OCI-LY1 (cell line): ENCODE results near the gene AGAP1.

Experiments
- H2AFZ ChIP-seq: fragments of 200-600 bp; sonication (generic), shearing (Covaris generic); 2 replicates; pipeline ENCODE4 v1.6.0; 2014; ENCODE audit warnings: antibody characterized with exemption, mild to moderate bottlenecking, low read length
- H3F3A ChIP-seq: fragments of 200-600 bp; sonication (generic), shearing (Covaris generic); 2 replicates; pipeline ENCODE4 v1.6.0; 2014; ENCODE audit warnings: mild to moderate bottlenecking, antibody characterized with exemption, low read length, moderate library complexity; ENCODE audit not compliant: insufficient read depth
- H3K27ac ChIP-seq: fragments of 200-600 bp; sonication (generic); 2 replicates; pipeline ENCODE4 v1.5.1; 2014; ENCODE audit warnings: low read length, mixed run types, mild to moderate bottlenecking, low read depth; ENCODE audit not compliant: poor library complexity, severe bottlenecking
- H3K27me3 ChIP-seq: fragments of 200-600 bp; sonication (generic); 2 replicates; pipeline ENCODE4 v1.6.0; 2014; ENCODE audit warnings: antibody characterized with exemption, mild to moderate bottlenecking, low read length, moderate library complexity; ENCODE audit not compliant: insufficient read depth
- H3K36me3 ChIP-seq: fragments of 200-600 bp; sonication (generic); 2 replicates; pipeline ENCODE4 v1.6.1; 2014; ENCODE audit warnings: mild to moderate bottlenecking, antibody characterized with exemption, low read length, moderate library complexity, mixed read lengths; ENCODE audit not compliant: insufficient read depth
- H3K4me1 ChIP-seq: fragments of 200-600 bp; sonication (generic); 2 replicates; pipeline ENCODE4 v1.5.1; 2014; ENCODE audit warnings: mild to moderate bottlenecking, low read length, moderate library complexity; ENCODE audit not compliant: insufficient read depth, severe bottlenecking
- H3K4me2 ChIP-seq: fragments of 200-600 bp; sonication (generic), shearing (Covaris generic); 2 replicates; pipeline ENCODE4 v1.6.1; 2014; ENCODE audit warnings: low read length
- H3K4me3 ChIP-seq: fragments of 200-600 bp; sonication (generic); 2 replicates; pipeline ENCODE4 v1.5.1; 2014; ENCODE audit warnings: low read length, low read depth, mild to moderate bottlenecking, mixed read lengths; ENCODE audit not compliant: poor library complexity, severe bottlenecking
- H3K79me2 ChIP-seq: fragments of 200-600 bp; shearing (Covaris generic); 2 replicates; pipeline ENCODE4 v1.6.1; 2016; ENCODE audit warnings: mixed run types, low read length, mixed read lengths; ENCODE audit not compliant: insufficient read depth
- H3K9ac ChIP-seq: fragments of 200-600 bp; sonication (generic), shearing (Covaris generic); 2 replicates; pipeline ENCODE4 v1.6.1; 2014; ENCODE audit warnings: mild to moderate bottlenecking, low read length, mixed read lengths
- H3K9me2 ChIP-seq: fragments of 200-600 bp; sonication (generic), shearing (Covaris generic); 2 replicates; pipeline ENCODE4 v1.6.1; 2014; ENCODE audit warnings: low read depth, mild to moderate bottlenecking, low read length, mixed read lengths
- H3K9me3 ChIP-seq: fragments of 200-600 bp; shearing (Covaris generic); 2 replicates; pipeline ENCODE4 v1.6.1; 2014; ENCODE audit warnings: low read length, mixed read lengths
- H4K20me1 ChIP-seq: fragments of 200-600 bp; sonication (generic), shearing (Covaris generic); 2 replicates; pipeline ENCODE4 v1.6.0; 2016; ENCODE audit warnings: mild to moderate bottlenecking, low read length; ENCODE audit not compliant: insufficient read depth
- EZH2 ChIP-seq: fragments of 200-600 bp; sonication (generic), shearing (Covaris generic); IDR thresholded peaks from 2 replicates; pipeline ENCODE4 v1.8.0; 2017; ENCODE audit warnings: borderline replicate concordance, mixed run types, mild to moderate bottlenecking, antibody characterized with exemption, low read length, moderate library complexity, mixed read lengths
- TF ChIP-seq, protein P1 (sequence below): fragments of 200-600 bp; sonication (generic), shearing (Covaris generic); IDR thresholded peaks from 2 replicates; pipeline ENCODE4 v1.5.1; 2017; ENCODE audit warnings: mild to moderate bottlenecking, antibody characterized with exemption, low read length, moderate library complexity, mixed read lengths

The AGAP1 gene

DNA sequence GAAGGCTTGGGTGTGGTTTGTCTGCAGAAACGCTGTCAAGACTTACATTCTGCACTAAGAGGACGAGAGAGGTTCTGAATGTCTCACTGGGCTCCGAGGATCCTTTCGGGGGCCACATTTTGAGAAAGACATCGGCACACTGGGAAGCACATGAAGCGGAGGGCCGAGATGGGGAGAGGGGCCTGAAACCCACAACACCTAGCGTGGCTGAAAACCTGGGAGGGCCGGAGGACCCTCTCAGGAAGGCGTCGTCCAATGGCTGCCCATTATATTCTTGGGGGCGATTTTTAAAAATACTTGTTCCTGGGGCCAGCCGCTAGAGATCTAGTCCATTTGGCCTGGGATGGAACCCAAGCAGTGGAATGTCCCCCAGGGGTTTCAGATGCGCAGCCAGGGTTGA, 444.8 kb downstream of the AGAP1 start:
- Histone ChIP-seq H3K9me2 (no peaks in the 10 kb centered on the region), H3K36me3 (no peaks in the 10 kb centered on the region)

DNA sequence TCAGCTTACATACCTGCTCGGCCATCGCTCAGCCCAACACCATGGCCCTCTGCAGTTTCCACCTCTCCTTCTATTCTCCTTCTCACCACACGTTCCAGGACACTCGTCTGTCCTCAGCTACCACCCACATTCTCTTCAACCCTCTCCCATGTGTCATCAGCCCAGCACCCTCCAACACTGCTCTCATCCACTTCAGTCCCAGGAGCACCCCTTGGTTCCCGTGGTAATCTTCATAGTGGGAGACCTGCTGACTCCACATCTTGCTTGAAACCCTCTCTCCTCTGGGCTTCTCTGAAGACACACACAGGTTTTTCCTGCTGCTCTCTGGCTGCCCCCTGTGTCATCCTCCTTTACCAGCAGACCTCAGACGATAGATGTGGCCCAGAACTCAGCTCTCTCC, 445.6 kb downstream of the AGAP1 start:
- Histone ChIP-seq H3K27ac (no peak overlapping the region), H3K4me2 (no peak overlapping the region), H3F3A (no peaks in the 10 kb centered on the region), H4K20me1 (no peaks in the 10 kb centered on the region), H3K9me3 (no peaks in the 10 kb centered on the region), H3K4me3 (no peak overlapping the region), H3K4me1 (no peaks in the 10 kb centered on the region), H3K9ac (no peak overlapping the region), H2AFZ (no peak overlapping the region), H3K79me2 (no peaks in the 10 kb centered on the region), H3K36me3 (no peaks in the 10 kb centered on the region), H3K27me3 (no peaks in the 10 kb centered on the region), H3K9me2 (no peaks in the 10 kb centered on the region)
- TF ChIP-seq, protein P1, sequence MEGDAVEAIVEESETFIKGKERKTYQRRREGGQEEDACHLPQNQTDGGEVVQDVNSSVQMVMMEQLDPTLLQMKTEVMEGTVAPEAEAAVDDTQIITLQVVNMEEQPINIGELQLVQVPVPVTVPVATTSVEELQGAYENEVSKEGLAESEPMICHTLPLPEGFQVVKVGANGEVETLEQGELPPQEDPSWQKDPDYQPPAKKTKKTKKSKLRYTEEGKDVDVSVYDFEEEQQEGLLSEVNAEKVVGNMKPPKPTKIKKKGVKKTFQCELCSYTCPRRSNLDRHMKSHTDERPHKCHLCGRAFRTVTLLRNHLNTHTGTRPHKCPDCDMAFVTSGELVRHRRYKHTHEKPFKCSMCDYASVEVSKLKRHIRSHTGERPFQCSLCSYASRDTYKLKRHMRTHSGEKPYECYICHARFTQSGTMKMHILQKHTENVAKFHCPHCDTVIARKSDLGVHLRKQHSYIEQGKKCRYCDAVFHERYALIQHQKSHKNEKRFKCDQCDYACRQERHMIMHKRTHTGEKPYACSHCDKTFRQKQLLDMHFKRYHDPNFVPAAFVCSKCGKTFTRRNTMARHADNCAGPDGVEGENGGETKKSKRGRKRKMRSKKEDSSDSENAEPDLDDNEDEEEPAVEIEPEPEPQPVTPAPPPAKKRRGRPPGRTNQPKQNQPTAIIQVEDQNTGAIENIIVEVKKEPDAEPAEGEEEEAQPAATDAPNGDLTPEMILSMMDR, result no peak
- TF ChIP-seq EZH2, result no peak

More for the DNA sequence above, 444.8 kb downstream of the AGAP1 start:
- TF ChIP-seq, protein P1, result no peak
- TF ChIP-seq EZH2, result no peak
- Histone ChIP-seq H3K27ac (no peak overlapping the region), H2AFZ (no peak overlapping the region), H3K4me1 (no peaks in the 10 kb centered on the region), H3K9ac (no peak overlapping the region), H4K20me1 (no peaks in the 10 kb centered on the region), H3K4me2 (no peak overlapping the region), H3K9me3 (no peaks in the 10 kb centered on the region), H3K4me3 (no peak overlapping the region), H3K79me2 (no peaks in the 10 kb centered on the region), H3F3A (no peaks in the 10 kb centered on the region), H3K27me3 (no peaks in the 10 kb centered on the region)

- TF ChIP-seq, protein P1, result no peak
- no peak for TF ChIP-seq EZH2
- H3F3A ChIP-seq, result no peaks in the 10 kb centered on the region
- no peak overlapping the region for H3K4me3 ChIP-seq
- H3K4me1 ChIP-seq, result no peaks in the 10 kb centered on the region
- no peak overlapping the region for H3K9ac ChIP-seq
- no peaks in the 10 kb centered on the region for H3K27me3 ChIP-seq
- no peak overlapping the region for H3K27ac ChIP-seq
- H2AFZ ChIP-seq, result no peak overlapping the region
- no peaks in the 10 kb centered on the region for H3K36me3 ChIP-seq
- no peaks in the 10 kb centered on the region for H4K20me1 ChIP-seq
- no peak overlapping the region for H3K4me2 ChIP-seq
- H3K79me2 ChIP-seq, result no peaks in the 10 kb centered on the region
- no peaks in the 10 kb centered on the region for H3K9me3 ChIP-seq
- H3K9me2 ChIP-seq, result no peaks in the 10 kb centered on the region
These were observed 446.5 kb downstream of the AGAP1 start for GRCh38 chr2:235940330-235940729.
